GM19467 (cell line): ENCODE measurements around the gene RALGAPA2.

ENCODE experiments used
- ATAC-seq: cut with Tn5 transposase; IDR thresholded peaks from one replicate; pipeline ENCODE4 v1.9.1; 2021; ENCODE audit warnings: mild to moderate bottlenecking, moderate library complexity; ENCODE audit not compliant: unreplicated experiment

Gene RALGAPA2

GRCh38 chr20:20721489-20721888 is 9.0 kb upstream of the RALGAPA2 start:
- ATAC-seq: no peak

DNA sequence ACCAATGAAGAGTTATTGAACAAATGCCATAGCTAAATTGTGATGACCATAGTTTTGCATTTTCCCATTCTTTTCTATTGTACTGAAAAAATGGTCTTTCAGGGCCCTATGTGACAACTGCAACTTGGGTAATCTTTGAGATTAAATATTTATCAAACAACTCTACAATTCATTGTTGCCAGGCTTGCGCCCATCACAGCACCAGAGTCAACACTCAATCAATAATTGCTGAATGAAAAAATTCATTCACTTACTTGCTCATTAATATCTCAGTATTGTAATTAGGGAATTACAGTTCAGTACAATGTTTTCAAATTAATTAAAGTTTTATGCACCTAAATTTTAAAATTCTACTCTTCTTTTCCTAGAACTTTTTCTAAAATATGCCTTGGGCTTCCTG is 7.7 kb upstream of the RALGAPA2 start:
- ATAC-seq: no peak

GRCh38 chr20:20719411-20719810 is 7.0 kb upstream of the RALGAPA2 start:
- ATAC-seq: no peak

DNA sequence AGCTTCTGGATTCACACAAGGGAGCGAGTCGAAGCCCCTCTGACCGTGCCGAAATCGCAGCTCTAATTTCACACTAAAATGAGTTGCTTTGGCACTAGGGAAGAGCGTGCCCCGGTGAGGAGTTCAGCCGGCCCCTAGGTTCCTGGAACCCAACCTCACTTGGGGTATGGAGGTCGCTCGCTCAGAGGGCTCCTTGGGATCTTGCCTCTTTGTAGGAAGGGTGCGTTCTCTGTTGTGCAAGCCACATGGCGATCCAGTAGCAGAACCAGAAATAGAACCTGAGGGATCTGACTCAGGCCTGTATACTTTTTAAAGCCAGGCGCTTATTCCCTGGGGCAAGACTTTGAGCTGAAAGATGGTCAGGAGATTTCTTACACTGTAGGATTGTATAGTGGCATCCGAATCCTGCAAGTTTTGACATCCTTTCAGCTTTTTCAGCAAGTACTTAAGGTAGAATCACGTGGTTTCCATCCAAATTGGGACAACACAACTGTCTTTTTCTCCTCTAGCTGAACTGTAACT is 861 bp upstream of the RALGAPA2 start:
- no peak for ATAC-seq

DNA sequence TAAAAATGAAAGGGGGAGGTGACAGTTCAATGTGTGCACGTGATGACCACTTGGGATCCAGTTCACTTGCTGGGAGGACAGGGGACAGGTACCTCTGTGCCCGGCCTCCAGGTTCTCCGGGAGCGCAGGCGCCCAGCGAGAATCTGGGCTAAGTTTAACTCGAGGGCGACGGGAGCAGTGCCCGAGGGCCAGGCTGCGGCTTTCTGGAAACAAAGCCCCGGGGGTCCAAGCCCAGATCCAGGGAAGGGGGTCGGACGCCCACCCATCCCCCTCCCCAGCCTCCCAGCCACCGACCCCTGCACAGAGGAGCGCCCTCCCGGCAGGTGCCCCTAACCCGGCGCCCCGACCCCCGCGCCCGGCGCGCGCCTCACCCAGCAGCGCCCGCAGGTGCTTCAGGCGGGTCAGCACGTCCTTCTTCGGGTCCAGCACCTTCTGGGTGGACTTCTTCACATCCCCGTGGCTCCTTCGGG is 405 bp downstream of the RALGAPA2 start:
- ATAC-seq: peak; percentile 3

DNA sequence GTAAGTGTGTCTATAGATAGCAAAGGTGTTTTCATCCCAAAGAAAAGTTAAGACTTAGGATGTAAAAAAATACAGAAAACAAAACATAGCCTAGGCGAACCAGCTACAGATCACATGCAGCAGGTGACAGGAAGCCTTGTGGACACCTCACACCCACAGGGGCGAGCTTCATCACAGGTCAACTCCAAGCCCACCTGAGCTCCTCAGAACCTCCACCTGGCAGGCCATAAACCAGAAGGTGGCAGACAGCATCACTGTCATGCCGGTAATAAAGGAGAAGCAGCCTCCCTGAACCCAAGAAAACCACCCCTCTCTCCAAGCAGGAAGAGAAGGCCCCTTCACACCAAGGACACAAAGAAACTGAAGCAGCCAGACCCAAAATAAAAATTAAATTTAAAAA is 1.0 kb downstream of the RALGAPA2 start:
- no peak for ATAC-seq

DNA sequence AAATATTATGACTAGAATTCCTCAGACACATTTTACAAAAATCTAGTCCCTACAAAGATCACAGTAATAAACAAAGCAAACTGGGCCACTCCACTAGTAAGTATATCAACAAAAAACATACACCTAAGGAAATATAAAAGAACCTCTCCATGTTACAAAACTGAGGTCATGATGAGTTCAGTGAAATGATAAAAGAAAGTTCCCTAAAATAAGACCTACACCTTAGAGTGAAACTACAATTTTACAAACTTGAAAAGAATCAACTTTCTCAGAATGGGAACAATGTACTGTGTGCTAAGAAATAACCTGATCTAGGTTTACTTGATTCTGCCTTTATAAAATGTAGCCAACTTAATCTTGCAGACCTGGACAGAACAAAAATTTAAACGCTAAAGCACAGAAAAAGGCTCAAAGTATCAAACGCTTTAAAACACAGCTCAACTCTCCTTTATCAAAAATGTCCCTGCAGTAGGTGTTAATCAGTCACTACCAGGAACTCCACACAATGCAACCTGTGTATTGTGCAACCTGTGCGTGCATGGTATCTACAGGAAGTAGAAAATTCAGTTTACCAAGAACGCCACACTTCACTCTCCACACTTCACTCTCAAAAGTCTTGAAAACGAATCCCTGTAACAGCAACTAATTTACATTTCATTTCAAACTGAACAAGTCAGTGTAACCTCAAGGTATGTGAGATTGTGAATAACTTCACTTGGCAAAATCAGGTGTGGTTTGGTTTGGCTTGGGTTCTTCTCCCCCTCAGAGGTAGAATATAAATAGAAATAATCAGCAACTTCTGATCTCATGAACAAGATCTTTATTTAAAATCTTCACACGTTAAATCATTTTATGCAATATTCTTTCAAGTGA is 1.8 kb downstream of the RALGAPA2 start:
- ATAC-seq: peak; percentile 27

GRCh38 chr20:20709887-20710286 is 2.6 kb downstream of the RALGAPA2 start:
- no peak for ATAC-seq

GRCh38 chr20:20706285-20706684 is 6.2 kb downstream of the RALGAPA2 start:
- ATAC-seq: no peak

DNA sequence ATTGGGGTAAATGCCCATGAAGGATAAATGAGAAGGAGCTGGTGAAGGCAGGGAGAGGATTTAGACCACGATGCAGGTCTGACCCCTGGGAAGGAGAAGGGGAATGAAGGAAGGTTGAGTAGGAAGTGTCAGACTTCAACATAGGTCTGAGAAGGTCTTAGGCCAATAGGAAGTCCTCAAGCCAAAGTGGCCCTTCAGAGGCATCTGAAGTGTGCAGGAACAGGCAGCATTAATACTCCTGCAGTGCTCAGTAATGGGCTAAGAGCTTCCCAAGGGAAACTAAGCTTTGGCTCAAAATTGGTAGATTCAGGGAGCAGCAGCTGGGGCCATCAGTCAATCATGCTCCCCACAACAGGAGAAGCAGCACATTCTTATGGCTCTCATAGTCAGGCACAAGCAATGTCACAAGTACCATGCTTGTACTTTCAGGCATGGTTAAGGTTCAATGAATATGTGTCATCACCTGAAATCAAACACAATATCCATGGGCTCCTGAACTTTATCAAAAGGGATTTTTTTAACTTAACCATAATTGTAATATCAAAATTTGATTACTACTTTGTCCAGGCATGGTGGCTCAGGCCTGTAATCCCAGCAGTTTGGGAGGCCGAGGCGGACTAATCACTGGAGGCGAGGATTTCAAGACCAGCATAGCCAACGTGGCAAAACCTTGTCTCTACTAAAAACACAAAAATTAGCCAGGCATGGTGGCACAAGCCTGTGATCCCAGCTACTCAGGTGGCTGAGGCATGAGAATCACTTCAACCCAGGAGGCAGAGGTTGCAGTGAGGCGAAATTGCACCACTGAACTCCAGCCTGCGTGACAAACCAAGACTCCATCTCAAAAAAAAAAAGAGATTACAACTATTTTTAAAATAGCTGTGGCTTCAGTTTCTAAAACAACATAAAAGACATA is 9.9 kb downstream of the RALGAPA2 start:
- ATAC-seq: no peak

GRCh38 chr20:20699917-20700316 is 12.5 kb downstream of the RALGAPA2 start:
- ATAC-seq: no peak

DNA sequence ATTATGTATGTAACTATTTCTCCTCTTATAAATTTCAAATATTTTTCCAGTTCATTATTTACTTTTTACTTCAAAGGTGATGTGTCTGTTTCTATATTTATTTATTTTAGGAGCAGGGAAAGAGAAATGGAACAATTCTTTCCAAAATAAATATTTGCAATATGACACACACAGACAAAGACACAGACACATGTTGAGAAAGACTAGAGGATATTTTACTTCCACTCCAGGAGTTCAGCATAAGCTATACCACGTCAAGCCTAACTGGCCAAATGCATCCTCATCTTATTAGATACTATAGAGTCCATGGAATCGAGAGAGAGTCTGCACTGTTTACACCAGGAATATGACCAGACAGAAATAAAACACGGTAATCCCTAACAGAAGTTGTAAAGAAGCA is 13.3 kb downstream of the RALGAPA2 start:
- ATAC-seq: no peak

- ATAC-seq: no peak
Measured at GRCh38 chr20:20697325-20697845, 15.1 kb downstream of the RALGAPA2 start.

GRCh38 chr20:20695250-20695816 is 17.1 kb downstream of the RALGAPA2 start:
- no peak for ATAC-seq

GRCh38 chr20:20694591-20694990 is 17.9 kb downstream of the RALGAPA2 start:
- ATAC-seq: no peak

DNA sequence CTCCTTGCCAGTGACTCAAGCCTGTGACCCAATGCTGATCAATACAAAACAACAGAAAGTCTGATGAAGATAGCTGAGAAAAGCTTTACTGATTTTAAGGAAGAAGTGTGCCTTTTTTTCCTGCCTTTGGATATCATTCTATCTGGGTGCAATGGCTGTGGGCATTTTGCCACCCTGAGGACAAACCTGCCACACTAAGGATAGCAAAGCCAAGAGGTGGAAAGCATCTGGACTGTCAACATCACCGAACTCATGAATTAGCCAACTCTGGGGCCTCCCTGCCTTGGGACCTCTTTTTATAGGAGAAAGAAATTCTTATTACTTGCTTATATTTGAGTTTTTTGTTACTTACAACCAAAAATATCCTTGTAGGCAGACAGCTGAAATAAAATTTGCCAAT is 19.9 kb downstream of the RALGAPA2 start:
- no peak for ATAC-seq

DNA sequence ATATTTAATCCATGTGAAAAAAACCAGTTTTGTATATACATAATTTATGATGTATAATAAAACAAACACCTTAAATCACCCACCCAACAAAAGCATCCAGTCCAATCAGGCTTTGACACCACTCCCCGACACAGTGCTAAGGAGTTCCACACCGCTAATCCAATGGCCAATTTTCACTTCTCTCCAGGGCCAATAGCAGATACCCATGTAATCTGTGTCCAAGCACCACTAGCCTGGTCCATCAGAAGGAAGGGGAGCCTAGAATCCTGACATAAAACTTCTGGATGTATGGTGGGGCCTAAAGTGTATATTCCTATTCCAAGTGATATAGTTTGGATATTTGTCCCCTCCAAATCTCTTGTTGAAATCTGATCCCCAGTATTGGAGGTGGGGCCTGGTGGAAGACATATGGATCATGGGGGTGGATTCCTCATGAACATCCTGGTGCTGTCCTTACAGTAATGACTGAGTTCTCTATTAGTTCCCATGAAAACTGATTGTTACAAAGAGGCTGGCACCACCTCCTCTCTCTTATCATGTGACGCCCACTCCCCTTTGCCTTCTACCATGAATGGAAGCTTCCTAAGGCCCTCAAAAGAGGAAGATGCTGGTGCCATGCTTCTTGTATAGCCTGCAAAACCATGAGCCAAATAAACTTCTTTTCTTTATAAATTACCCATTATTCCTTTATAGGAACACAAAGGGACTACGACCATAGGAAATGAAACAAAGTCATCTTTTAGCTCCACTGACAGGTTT is 20.8 kb downstream of the RALGAPA2 start:
- peak; percentile 40 for ATAC-seq

DNA sequence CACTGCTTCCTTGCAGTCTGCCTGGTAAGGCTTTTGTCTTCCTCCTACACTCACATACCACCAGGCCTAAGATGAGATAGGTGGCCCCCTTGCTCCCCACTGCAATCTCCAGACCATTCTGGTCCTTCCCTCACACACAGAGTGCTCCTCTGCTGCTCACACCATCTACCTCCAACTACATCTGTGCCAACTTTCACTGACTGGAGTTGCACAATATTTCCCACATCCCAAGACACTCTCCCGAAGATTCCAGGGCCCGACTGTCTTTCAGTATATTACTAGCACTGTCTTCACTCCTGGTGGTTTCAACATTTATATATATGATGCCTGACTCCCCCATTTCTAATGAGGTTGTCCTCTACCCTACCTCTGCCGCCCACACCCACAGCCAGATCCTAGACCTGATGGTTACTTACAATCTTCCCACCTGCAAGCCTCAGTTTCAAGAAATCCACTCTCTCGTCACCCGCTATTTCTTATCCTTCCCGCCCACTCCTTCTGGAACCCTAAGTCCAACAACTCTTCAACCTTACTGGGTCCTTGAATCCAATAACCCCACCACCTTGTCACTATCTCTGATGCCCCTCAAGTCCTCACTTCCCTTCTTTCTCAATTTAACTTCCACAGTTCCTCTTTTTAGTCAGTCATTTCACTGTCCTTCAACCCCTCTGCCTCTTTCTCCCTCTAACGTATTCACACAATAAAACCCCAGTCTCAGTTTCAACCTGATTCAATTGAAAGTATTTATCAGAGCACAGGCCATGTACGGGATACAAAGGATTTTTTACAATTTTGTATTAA is 21.6 kb downstream of the RALGAPA2 start:
- ATAC-seq: peak; percentile 68

DNA sequence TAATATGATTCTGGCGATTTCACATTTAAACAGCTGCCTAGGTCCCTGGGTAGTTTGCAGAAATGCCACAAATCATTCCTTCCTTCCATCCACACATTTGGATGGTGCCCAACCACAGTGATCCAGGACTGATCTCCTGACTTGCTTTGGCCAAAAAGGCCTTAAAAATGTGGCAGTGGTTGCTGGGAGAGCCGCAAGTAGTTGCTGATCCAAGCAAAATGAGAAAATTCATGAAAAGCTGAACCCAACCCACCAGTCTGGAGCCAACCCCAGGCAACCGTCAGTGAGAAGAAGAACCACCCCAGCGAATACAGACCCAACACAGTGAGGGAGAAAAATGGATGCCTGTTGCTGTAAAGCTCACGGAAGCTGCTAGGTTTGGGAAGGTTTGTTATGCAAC is 25.1 kb downstream of the RALGAPA2 start:
- no peak for ATAC-seq
